SU-DHL-6 (cell line): Measurements from ENCODE around the gene PRKN.

Source experiments
- CTCF ChIP-seq: fragments of 200-600 bp; sonication (generic); IDR thresholded peaks from one replicate; pipeline ENCODE4 v1.5.1; 2017; ENCODE audit warnings: antibody characterized with exemption, mild to moderate bottlenecking, low read length, moderate library complexity; ENCODE audit not compliant: insufficient read depth, poor library complexity, severe bottlenecking
- EZH2phosphoT487 ChIP-seq: fragments of 200-600 bp; sonication (generic), shearing (Covaris generic); conservative IDR thresholded peaks from 2 replicates; pipeline ENCODE4 v1.6.1; 2018; ENCODE audit warnings: mild to moderate bottlenecking, antibody characterized with exemption, low read length, moderate library complexity, mixed read lengths

GRCh38 chr6:161418463-161418945 is 1309.1 kb downstream of the PRKN start:
- TF ChIP-seq CTCF (peak; percentile 53), EZH2phosphoT487 (no peak)
